GM12875 (cell line): ENCODE results near the gene PRKAR1B.

Experiments
- H3K4me3 ChIP-seq: one replicate; pipeline ENCODE4 v1.5.1; 2011; ENCODE audit warnings: low read depth, low read length, control low read depth
- TF ChIP-seq, protein P1 (sequence below): IDR thresholded peaks from 2 replicates; pipeline ENCODE4 v1.5.1; 2011; ENCODE audit warnings: low read depth, mild to moderate bottlenecking, control low read depth, inconsistent platforms, low read length, moderate library complexity, borderline replicate concordance; ENCODE audit not compliant: insufficient read depth

Gene PRKAR1B

DNA sequence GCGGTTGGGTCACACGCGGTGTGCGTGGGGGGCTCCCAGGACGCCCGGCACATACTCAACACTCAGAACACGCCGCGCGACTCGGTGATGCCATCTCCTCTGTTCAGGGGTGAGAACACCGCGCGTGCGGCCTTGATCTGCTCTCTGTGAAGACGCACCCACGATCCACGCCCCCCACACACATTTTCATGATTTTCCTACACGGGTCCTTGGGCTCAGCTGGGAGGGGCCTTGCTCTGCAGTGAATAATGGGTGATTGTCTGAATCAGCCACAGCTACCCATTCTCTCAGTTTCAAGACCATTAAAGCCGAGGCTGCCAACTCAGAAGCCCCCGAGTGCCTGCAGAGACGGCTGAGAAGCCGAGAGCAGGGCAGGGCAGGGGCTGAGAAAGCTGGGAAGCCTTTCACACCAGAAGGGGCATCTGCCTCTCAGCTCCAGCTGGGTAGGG is 153.1 kb downstream of the PRKAR1B start:
- TF ChIP-seq, protein P1, sequence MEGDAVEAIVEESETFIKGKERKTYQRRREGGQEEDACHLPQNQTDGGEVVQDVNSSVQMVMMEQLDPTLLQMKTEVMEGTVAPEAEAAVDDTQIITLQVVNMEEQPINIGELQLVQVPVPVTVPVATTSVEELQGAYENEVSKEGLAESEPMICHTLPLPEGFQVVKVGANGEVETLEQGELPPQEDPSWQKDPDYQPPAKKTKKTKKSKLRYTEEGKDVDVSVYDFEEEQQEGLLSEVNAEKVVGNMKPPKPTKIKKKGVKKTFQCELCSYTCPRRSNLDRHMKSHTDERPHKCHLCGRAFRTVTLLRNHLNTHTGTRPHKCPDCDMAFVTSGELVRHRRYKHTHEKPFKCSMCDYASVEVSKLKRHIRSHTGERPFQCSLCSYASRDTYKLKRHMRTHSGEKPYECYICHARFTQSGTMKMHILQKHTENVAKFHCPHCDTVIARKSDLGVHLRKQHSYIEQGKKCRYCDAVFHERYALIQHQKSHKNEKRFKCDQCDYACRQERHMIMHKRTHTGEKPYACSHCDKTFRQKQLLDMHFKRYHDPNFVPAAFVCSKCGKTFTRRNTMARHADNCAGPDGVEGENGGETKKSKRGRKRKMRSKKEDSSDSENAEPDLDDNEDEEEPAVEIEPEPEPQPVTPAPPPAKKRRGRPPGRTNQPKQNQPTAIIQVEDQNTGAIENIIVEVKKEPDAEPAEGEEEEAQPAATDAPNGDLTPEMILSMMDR: no peak
- H3K4me3 ChIP-seq: no peak overlapping the region

- no peak overlapping the region for H3K4me3 ChIP-seq
- TF ChIP-seq, protein P1: no peak
Measured at GRCh38 chr7:573269-573932, 153.7 kb downstream of the PRKAR1B start.

- TF ChIP-seq, protein P1: no peak
- no peak overlapping the region for H3K4me3 ChIP-seq
Measured at GRCh38 chr7:572416-573268, 154.4 kb downstream of the PRKAR1B start.

DNA sequence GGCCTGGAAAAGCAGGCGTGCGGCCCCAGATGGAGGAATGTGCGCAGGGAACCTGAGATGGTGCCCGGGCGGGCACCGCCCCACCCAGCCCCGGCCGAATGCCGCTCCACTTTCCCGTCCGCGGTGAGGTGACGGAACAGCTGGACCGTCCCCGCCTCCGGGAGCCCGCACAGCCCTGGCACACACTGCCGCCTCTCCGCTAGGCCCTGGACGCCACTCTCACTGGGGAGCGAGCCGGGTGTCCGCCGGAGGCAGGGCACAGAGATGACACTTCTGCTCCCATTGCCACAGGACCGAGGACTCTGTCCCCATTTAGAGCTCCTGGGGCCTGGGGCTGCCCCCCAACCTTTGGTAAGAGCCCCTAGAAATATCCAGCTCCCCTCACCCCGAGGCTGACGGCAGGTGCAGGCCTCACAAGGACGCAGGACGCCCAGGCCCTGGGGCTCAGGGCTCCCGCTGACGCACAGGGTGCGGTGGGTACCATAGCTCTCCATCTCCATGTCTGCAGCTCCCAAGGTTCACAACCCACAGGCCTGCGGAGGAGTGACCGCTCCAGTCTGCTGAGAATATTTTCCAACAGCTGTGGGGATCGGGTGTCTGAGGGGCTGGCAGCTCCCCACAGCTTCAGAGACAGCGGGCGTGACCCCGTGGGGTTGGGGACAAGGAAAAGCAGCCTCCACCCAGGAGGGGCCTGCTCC is 155.2 kb downstream of the PRKAR1B start:
- TF ChIP-seq, protein P1: no peak
- H3K4me3 ChIP-seq: no peak overlapping the region

- TF ChIP-seq, protein P1: no peak
- H3K4me3 ChIP-seq: no peak overlapping the region
Measured at GRCh38 chr7:571096-571717, 155.9 kb downstream of the PRKAR1B start.

DNA sequence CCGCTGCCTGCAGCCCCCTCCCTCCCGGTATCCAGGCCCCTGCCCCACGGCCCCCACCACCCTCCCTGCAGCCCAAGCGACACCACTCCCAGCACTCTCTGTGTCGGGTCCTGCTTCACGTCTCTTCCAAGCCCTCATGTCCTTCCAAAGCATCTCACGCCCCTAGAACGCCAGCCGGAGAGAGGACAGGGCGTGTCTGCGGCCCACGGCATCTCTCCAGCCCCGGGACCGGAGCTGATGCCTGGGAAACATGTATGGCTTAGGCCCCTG is 156.3 kb downstream of the PRKAR1B start:
- TF ChIP-seq, protein P1: no peak
- H3K4me3 ChIP-seq: no peak overlapping the region
